SK-N-MC (cell line): ENCODE data around the gene MTHFSD.

Experiments used
- DNase-seq: peaks from one replicate; pipeline ENCODE4 v3.0.0-alpha.2; 2011; ENCODE audit warnings: low read depth, low spot score
- H3K27ac ChIP-seq: fragments of 200-600 bp; sonication (generic); 2 replicates; pipeline ENCODE4 v1.5.1; 2016; ENCODE audit warnings: mixed run types
- H3K36me3 ChIP-seq: fragments of 200-600 bp; sonication (generic); 2 replicates; pipeline ENCODE4 v1.6.1; 2017; ENCODE audit warnings: antibody characterized with exemption, low read length, mixed read lengths; ENCODE audit not compliant: insufficient read depth
- H3K4me3 ChIP-seq: fragments of 200-600 bp; sonication (generic); 2 replicates; pipeline ENCODE4 v1.5.1; 2016
- H3K9ac ChIP-seq: fragments of 200-600 bp; sonication (generic); 2 replicates; pipeline ENCODE4 v1.8.0; 2017; ENCODE audit warnings: mixed run types, mixed read lengths; ENCODE audit not compliant: insufficient read length
- H3K9me3 ChIP-seq: fragments of 200-600 bp; sonication (generic); 2 replicates; pipeline ENCODE4 v1.6.1; 2017; ENCODE audit warnings: low read depth, mild to moderate bottlenecking, antibody characterized with exemption, low read length, moderate library complexity, mixed read lengths
- EZH2 ChIP-seq: fragments of 200-600 bp; sonication (generic); IDR thresholded peaks from one replicate; pipeline ENCODE4 v1.6.1; 2017; ENCODE audit warnings: antibody characterized with exemption
- FOXP2 ChIP-seq: optimal IDR thresholded peaks from 2 replicates; pipeline ENCODE3; 2011; ENCODE audit warnings: mild to moderate bottlenecking, moderate library complexity; ENCODE audit not compliant: insufficient read depth; ENCODE audit errors: extremely low read length, control extremely low read depth
- POLR2AphosphoS5 ChIP-seq: IDR thresholded peaks from 2 replicates; pipeline ENCODE4 v1.6.1; 2012; ENCODE audit warnings: mild to moderate bottlenecking, low read depth, low read length, borderline replicate concordance

MTHFSD gene

GRCh38 chr16:86496929-86497461, 58.0 kb downstream of the MTHFSD start:
- H3K27ac ChIP-seq = no peak overlapping the region
- H3K9ac ChIP-seq = no peak overlapping the region
- no peaks in the 10 kb centered on the region for H3K36me3 ChIP-seq
- TF ChIP-seq POLR2AphosphoS5 (no peak), EZH2 (no peak), FOXP2 (no peak)
- H3K9me3 ChIP-seq = no peaks in the 10 kb centered on the region
- no peak for DNase-seq
- no peak overlapping the region for H3K4me3 ChIP-seq

- Histone ChIP-seq H3K9me3 (no peaks in the 10 kb centered on the region), H3K27ac (no peak overlapping the region), H3K4me3 (no peak overlapping the region), H3K36me3 (no peaks in the 10 kb centered on the region), H3K9ac (no peak overlapping the region)
- no peak for DNase-seq
- TF ChIP-seq FOXP2 (no peak), EZH2 (peak; percentile 62)
Observed at GRCh38 chr16:86496262-86496928, 58.6 kb downstream of the MTHFSD start.

GRCh38 chr16:86495756-86496261, 59.2 kb downstream of the MTHFSD start:
- Histone ChIP-seq H3K36me3 (no peaks in the 10 kb centered on the region), H3K27ac (no peak overlapping the region), H3K4me3 (no peak overlapping the region), H3K9me3 (no peaks in the 10 kb centered on the region), H3K9ac (no peak overlapping the region)
- TF ChIP-seq FOXP2 = no peak
- TF ChIP-seq EZH2 = no peak
- TF ChIP-seq POLR2AphosphoS5 = no peak
- DNase-seq = no peak

- no peak overlapping the region for H3K9ac ChIP-seq
- H3K36me3 ChIP-seq = no peaks in the 10 kb centered on the region
- no peak overlapping the region for H3K4me3 ChIP-seq
- no peaks in the 10 kb centered on the region for H3K9me3 ChIP-seq
- no peak for DNase-seq
- no peak for TF ChIP-seq EZH2
- TF ChIP-seq FOXP2 = no peak
- TF ChIP-seq POLR2AphosphoS5 = no peak
- H3K27ac ChIP-seq = no peak overlapping the region
Observed at GRCh38 chr16:86495357-86495701, 59.7 kb downstream of the MTHFSD start.

- no peak overlapping the region for H3K9ac ChIP-seq
- no peak for TF ChIP-seq EZH2
- no peak for TF ChIP-seq FOXP2
- no peak for TF ChIP-seq POLR2AphosphoS5
Observed at GRCh38 chr16:86494565-86495356, 60.3 kb downstream of the MTHFSD start.

GRCh38 chr16:86494039-86494564, 60.9 kb downstream of the MTHFSD start:
- DNase-seq = no peak
- TF ChIP-seq EZH2 (no peak), FOXP2 (no peak), POLR2AphosphoS5 (no peak)
- no peak overlapping the region for H3K9ac ChIP-seq
- no peak overlapping the region for H3K4me3 ChIP-seq
- no peak overlapping the region for H3K27ac ChIP-seq
- no peaks in the 10 kb centered on the region for H3K9me3 ChIP-seq
- no peaks in the 10 kb centered on the region for H3K36me3 ChIP-seq

More at GRCh38 chr16:86494565-86495356, 60.3 kb downstream of the MTHFSD start:
- Histone ChIP-seq H3K27ac (no peak overlapping the region), H3K4me3 (no peak overlapping the region), H3K36me3 (no peaks in the 10 kb centered on the region), H3K9me3 (no peaks in the 10 kb centered on the region)
- DNase-seq = no peak

GRCh38 chr16:86492961-86493629, 61.9 kb downstream of the MTHFSD start:
- TF ChIP-seq POLR2AphosphoS5 (no peak), FOXP2 (no peak), EZH2 (no peak)
- no peaks in the 10 kb centered on the region for H3K36me3 ChIP-seq

More at GRCh38 chr16:86492961-86493629, 61.9 kb downstream of the MTHFSD start:
- H3K9ac ChIP-seq = no peak overlapping the region
- DNase-seq = no peak
- H3K4me3 ChIP-seq = no peak overlapping the region
- no peaks in the 10 kb centered on the region for H3K9me3 ChIP-seq
- H3K27ac ChIP-seq = no peak overlapping the region
